Activated CD4-positive, CD25-positive, alpha-beta regulatory T cell treated with anti-CD3 and anti-CD28 coated beads, Interleukin-2, amount 50 U/mL, for 16 hours (primary cell): ENCODE measurements around the gene SLCO3A1.
"Not testable (repeated sequence)": the region's sequence is repeated elsewhere in the genome, so short reads cannot be mapped to it uniquely, and the experiment has no call there.

Experiments used
- DNase-seq: peaks from one replicate; pipeline ENCODE4 v3.0.0-alpha.2; 2020; ENCODE audit warnings: low read depth, low spot score

SLCO3A1 gene

DNA sequence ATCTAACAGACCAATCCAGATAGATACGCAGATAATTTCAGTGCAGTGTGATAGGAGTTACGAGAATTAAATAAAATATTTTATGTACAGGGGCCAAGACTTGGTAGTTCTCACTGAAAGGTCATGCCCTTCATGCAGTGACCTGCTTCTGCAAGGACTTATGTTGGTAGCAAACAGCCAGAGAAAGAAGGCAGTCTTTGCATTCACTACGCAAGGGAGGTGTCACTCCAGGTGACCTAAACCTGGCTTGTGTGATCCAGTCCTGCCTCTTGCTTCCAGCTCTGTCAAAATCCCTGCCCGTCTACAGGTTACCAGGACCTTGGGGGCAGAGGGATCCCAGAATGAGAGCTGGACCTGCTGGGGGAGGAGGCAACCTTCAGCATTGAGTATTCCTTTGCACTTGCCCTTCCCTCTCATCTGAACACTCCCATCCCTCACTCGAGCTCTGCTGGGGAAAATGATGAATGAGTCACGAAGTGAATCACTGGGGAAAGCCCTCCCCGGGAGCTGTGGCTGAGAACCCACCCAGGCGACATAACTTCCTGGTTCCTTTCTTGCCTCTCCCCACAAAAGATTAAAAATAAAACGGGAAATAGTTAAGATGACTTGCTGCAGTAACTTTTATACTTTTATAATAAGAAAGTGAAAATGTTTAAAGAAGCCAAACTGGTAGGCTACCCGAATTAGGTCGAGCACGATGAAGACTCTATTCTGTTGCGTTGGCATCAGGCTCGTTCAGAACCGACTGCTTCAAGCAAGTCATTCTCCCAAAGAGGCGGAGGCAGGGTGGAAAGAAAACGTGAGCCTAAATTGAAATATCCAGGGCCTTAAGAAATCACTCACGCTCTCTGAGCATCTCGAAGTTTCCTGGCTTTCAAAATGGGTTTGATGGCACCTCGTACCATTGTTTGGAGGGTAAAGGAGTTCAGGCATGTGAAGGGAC lies 216.1 kb downstream of the SLCO3A1 start:
- peak; percentile 16 for DNase-seq

DNA sequence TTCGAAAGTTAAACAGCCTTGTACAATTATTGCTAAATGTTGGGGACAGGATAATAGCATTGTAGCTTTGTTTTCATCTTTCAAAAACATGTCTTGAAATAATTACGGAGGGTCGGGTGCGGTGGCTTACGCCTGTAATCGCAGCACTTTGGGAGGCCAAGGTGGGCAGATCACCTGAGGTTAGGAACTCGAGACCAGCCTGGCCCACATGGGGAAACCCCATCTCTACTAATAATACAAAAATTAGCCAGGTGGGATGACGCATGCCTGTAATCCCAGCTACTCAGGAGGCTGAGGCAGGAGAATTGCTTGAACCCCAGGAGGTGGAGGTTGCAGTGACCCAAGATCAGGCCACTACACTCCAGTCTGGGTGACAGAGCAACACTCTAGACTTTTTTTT lies 216.7 kb downstream of the SLCO3A1 start:
- DNase-seq: not testable (repeated sequence)

DNA sequence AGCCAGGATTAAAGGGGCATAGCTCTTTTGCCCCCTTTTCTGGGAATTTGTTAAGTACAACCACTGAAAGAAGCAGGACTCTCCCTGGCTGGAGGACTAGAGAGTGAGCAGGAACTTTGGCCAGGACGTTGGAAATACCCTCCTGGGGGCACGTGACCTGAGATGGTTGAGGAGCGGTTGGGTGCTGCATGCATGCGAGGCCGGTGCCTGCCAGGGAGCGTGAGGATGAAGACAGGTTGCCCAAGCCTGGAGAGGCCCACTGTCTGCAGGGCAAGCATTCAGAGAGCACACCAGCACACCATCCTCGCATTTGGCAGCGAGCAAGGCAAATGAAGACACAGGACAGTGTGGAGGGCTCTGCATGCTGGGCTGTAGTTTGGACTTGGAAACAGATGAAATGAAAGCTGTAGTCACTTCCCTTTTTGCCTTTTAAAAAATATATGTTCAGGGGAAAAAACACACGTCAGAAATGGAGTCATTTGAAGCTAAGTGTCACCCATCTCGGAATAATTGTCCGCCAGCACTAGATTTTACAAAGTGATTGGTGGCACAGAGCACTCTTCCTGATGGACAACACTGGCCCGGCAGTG lies 217.6 kb downstream of the SLCO3A1 start:
- no peak for DNase-seq

DNA sequence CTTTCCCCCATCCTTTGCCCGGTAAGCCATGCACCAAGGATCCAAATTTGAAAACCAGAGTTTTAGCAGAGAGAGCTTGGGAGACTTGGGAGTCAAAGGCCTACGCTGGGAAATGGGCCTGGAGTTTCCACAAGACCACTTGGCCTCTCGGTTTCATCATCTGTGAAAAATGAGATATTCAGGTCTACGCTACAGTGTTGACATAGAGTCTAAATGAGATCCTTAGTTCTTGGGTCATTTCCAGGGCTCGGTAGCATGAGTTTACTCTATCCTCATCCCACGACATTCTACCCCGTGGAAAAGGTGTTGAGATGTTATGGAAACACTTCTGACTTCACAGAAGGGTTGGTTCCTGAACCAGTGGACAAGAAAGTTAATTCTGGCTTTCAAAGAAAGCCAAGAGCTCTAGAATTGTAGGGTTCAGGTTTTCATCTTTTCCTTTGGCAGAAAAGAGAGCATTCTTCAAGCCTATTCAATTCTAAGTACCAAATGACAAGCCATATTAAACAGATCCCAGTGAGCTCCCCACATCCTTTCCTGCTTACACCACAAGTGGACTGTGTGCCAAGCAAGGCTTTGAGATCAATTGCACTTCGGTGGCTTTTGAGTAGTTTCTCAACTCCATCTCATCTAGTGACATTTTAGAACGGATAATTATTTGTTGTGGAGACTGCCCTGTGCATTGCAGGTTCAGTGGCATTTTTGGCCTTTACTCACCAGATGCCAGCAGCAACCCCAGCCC lies 219.7 kb downstream of the SLCO3A1 start:
- no peak for DNase-seq

DNA sequence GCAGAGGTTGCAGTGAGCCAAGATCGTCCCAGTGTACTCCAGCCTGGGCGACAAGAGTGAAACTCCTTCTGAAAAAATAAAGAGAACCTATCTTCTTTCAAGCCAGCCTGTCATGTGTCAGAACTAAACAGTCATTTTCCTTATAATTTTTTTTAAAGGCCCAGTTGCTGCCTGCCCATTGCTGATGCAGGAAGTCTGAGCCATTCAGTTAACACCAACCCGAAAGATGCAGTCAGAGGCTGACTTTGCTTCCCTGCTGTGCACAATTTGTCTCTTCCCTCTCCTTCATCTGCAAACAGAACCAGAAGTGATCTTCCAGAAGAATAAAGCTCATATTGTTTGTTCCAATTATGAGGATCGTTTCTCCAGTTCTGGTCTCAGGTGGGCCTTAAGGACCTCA lies 220.6 kb downstream of the SLCO3A1 start:
- no peak for DNase-seq

DNA sequence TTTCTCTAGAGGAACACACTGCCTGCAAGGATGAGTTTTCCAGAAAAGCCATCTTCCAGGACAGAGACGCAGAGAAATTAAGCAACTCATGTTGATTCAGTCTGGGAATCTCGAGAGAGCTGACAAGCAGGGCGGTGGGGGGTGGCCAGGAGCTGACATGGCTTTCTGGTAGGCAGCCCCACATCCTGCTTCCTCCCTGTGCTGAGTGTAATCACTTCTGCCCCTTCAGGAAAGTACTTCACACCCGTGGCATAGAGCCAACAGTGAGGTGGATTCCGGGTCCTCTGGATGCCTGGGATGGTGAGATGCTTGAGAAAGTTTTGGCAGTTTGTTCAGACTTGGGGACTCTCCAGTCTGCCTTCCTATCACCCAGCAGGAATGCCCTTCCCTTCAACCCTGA lies 221.1 kb downstream of the SLCO3A1 start:
- no peak for DNase-seq

DNA sequence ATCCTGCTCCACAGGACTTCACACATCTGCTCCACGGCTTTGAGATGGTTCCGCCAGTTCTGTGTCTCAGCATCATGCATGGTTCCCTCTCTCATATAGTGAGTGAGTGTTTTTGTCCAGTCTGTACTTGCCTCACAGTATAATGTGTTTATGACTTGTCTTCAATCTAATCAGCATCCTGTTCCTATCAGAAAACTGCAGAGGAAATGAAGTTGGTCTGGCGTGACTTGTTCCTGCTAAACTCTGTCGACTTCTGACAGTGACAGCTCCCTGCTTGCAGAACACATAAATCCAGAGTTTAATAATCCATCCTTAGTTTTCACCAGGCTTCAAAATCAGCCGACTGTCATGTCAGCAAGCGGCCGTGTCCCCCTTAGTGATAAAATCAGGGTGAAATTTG lies 222.3 kb downstream of the SLCO3A1 start:
- DNase-seq: no peak

DNA sequence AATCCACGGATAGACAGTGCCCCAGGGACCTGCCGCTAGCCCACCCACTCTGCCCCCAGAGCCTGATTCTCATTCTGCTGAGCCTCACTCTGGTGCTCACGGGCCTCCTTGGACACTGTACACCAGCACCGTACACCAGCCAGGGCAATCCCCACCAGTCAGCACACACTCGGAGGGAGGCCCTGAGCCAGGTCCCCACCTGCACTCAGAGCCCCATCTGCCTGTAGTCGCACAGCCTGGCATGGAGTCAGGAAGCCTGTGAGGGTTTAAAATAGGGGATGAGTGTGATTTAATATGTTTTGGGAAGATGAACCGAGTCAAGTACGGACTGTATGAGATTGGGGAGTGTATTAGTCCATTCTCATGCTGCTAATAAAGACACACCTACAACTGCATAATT lies 223.0 kb downstream of the SLCO3A1 start:
- no peak for DNase-seq

DNA sequence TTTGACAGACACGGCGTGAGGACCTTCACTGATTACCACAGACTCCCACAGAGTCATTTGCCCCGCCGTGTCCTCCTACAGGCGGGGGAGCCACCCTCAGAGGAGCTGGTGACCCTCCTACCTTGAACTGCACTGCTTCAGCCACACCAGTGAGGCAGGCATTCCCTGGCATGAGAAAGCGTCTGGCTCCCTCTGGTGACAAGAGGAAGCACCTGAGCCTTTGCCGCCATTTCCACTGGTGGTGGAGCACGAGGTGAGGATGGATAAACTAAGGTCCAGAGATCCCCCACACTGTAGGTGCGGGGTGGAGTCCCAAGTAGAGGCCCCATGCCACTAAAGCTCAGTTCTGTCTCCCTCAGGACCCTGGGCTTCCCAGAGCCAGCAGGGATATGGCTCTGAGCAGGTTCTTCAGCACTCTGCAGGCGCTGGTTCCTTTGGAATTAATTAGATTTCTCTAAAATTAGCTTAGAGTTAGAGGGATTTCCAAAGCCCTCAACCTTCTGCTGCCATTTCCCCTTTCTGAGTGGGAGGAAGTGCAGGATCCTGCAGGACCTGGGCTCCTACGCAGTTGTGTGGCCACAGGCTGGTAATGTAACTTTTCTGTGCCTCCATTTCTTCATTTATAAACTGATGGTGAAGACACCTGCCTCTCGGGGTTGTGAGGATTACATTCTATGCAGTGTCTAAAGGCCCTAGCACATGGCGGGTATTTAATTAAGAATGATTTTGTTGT lies 224.0 kb downstream of the SLCO3A1 start:
- peak; percentile 14 for DNase-seq

DNA sequence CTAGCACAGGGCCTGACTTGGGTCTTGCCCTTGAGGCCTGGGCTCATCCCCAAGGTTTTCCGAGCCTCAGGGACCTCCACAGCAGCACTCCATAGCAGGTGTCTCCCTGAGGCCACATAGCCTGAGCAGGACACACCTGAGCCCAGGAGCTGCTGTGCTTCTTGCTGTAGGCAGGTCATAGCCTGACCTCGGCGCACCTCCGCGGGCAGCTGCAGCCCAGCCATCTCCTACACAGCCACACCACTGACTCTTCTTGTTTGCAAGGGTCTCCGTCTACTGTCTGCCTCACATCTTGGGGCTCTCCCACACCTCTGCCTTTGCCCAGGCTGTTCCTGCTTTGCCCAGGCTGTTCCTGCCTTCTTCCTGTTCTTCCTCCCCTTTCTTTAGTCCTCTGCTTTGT lies 224.8 kb downstream of the SLCO3A1 start:
- no peak for DNase-seq

DNA sequence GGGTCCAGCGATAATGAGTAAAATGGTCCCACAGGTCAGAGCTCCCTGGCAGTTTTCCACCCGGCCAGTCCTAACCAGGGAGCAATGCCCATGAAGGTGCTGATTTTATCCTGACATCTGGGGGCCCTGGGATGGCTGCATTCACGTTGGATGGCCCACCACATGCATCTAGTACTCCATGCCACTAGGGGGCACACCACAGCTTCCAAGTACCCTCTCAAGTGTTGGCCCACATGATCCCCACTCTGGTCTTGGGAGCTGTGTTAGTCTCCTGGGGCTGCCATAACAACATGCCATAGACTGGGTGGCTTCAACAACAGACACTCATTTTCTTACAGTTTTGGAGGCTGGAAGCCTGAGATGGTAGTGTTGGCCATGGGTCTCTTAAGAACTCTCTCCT lies 225.5 kb downstream of the SLCO3A1 start:
- DNase-seq: no peak

DNA sequence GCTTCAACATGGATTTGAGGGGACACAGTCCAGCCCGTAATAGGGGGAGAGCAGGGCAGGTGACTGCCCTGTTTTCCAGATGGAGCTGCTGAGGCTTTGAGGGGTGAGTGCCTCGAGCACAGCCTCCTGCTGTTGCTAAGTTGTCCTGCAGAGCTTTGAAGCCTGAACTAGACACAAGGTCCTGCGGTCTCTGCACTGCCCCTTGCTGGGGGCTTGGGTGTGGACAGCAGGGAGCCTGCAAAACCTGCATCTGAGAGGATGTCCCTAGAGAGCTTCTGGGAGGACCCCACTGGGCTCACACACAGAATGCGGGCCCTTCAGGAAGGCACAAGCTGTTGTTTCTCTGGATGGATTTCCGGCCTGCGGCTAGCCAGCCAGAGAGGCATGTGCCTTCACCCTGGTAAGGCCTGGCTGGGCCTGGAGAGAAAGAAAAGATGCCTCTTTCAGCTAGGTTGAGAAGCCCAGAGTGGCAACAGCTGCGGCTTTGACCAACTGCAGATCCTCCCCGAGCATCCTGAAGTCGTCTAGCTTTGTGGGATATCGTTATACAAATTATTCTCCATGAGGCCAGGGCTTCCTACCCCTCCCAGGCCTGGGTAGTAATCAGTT lies 226.2 kb downstream of the SLCO3A1 start:
- no peak for DNase-seq

DNA sequence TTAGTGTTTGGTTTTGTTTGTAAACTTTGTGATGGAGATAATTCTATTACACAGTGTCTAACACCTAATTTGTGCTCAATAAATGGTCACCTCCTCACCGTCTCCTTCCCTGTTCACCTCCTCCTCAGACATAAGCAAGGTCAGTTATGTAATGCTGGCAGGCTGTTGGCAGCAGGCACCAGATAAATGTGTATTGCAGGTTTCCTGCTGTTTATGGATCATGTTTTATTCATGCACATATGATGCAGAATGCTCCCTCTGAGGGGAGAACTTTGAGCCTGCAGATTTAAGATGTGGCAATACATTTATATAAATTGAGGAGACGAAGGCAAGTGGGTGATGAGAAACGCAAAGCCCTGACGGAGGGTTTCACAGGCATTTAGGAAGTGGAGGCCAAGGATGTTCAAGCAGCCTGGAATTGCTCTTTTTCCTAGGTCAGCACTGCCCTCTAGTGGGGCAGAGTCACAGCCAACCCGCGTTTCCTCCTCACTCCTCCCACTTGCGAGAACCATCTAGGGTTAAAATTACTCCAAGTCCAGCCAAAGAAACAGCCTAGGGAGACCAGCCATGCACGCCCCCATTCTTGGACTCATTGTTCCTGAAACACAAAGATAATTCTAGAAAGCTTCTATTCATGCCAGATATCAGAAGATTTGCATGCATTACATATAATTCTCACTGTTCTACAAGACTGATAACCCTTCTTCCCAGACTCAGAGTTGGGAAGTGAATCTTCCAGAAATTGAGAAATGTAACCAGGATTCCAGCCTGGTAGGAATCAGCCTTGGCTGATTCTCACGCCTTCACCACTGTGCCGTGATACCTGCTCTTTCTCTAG lies 228.7 kb downstream of the SLCO3A1 start:
- DNase-seq: no peak

DNA sequence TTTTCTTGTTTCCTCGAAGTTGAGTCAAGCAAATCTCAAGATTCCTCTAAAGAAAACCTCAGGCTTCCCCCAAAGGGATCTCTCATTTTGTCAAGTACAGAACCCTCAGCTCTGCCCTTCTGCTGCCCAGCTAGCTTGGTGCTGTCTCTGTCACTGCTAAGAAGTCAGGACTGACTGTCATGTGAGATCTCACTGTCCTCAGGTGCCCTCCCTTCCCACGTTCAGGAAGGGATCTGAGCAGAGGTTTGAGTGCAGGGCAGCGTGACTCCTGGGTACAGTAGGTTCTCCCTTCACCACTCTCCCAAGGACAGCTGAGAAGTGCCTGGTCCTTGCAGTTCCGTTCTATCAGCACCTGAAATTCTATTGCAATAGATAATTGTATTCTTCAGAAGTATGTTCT lies 229.7 kb downstream of the SLCO3A1 start:
- DNase-seq: no peak

DNA sequence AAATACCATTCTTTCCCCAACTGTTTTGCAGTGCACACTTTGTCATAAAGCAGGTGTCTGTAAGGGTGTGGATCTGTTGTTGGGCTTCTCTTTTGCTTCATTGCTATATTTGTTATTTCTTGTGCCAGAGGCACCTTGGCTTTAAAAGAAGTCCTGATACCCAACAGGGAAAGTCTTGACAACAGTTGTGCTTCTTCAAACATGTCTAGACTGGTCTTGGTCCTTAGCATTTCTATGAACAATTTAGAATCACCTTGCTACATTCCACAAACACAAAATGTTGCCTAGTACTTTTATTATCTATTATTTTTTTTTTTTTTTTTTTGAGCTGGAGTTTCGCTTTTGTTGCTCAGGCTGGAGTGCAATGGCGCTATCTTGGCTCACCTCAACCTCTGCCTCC lies 233.7 kb downstream of the SLCO3A1 start:
- no peak for DNase-seq

DNA sequence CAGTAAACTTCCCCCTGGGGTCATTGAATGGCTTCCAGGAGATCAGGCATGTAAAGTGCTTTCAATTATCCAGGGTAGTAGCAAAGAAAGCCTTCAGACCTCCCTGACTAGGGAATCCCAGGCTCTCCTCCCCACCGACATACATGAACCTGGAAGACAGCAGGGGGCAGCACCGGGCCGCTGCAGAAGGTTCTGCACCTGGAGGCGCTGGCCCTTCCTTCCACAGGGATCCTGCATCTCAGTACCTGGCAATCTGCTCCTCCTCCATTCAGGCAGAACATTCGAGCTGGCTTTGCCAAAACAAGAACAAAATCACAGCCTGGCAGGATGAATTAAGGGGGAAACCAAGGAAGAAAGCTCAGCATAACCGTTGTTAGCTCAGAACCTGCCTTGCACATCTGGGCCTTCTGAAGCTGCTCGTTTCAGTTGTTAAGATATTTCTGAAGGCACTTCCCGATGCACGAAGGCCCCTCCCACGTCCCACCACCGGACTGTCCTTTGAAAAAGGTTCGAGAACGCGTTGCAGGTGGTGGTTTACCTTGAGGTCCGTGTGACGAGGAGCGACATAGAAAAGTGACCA lies 237.7 kb downstream of the SLCO3A1 start:
- no peak for DNase-seq

DNA sequence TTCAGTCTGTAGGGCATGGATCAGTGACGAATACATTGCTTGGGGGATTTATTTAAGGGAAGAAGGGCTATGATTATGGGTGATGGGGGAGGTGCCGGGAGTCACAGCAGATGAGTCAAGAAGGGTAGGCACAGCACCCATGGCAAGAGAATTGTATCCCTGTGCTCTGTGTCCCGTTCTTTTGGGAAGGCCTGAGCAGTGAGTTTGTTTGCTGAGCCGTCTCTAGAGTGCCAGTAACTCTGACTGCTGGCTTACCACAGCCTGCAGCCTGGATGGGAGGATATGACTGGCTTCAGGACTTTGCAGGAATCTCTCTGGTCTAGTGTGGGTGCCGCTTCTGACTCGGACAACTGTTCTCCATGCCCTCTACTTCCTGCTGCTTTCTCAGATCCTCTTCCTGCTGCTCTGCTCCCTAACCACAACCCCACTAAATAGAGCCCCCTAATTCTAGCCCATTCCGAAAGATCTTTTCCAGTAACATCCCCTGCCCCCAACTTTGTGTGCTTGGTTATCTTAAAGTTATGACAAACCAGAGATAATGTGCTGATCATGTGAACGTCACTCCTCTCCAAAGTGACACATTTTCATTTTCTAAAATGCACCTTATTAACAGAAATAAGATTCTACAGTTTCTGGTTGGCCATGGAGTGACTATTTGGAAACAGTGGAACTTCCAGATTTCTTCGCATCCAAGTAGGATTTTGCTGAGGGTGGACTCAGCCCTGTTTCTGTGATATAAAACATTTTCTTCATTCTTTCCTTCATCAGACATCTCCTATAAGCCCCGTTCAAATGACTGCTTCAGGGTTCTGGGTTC lies 239.0 kb downstream of the SLCO3A1 start:
- no peak for DNase-seq

DNA sequence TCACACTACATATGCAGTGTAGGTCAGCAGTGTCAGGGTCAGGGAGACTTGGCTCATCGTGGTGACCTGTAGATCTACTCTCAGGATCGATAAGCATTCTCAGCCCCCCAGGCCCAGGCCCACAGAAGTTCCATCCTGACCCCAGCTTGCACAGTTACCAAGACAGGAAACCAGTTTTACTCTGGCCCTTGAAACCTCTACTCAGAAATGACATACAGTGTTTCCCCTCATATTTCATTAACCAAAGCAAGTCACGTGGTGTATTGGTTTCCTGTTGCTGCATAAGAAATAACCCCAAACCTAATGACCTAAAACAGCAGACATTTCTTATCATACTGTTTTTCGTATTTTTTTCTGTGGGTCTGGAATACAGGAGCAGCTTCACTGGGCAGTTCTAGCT lies 242.2 kb downstream of the SLCO3A1 start:
- DNase-seq: peak; percentile 7

DNA sequence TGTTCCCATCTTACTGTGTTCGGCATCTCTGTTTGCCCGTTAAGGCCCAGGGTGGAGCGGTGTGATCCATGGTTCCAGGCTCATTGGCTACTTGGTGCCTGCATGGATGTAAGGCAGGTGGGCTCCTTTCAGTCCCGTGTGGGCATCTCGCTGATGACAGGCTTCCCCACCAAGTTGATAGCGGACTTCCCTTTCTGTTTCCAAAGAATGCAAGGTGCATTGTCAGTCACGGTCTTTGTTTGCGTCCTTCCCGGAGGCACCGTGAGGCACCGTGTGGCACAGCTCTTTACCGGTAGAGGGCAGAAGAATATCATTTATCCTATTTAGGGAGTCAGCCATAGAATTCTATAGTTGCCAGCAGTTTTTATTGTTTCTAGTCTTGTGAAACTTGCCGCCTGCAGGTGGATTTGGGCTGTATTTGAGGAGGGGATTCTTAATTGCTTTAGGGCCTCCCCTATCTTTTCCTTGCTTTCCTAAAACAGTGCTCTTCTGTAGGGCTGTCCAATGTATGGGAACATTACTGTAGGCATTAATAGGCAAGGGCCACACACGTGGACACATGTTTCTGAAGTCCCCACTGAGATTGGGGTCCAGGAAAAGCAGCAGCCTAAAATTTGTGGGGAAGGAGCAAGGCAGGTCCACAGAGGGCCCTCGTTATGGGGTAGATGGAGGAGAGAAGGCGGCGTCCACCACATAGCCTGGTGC lies 244.1 kb downstream of the SLCO3A1 start:
- peak; percentile 13 for DNase-seq
